ENCODE data around the gene BCDIN3D. TPM values are rescaled to one million over a fixed set of nuclear protein-coding genes. Genes with fewer than 3 reads are reported as not detected.

The BCDIN3D gene
- total and polyA plus RNA-seq, 2 of the 8 experiments (the other 6 are each of a cell fraction or from before 2014, with no cell fraction given): 1.6 to 2.4 TPM

DNA sequence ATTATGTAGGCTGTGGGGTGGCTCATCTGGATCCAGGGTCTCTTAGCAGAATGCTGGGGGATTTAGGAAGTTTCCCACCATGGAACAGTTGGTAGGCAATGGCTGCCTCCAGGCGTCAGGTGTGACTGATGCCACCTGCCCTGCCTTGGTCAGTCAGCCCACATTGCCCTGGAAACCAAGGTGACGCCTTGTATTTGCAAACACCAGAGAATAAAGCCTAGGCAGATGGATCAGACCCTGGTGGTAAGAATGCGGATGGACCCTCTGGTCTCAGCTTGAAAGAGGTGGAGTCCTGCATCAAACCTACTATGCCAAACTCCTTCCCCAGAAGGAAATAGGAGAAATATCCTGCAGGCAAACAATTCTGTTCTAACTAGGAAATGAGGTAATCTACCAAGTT is 52.9 kb downstream of the BCDIN3D start:
- no peak overlapping the region for H2BK120ac ChIP-seq (replicated peaks; ENCODE audit: low read depth, low read length)
- H2BK20ac ChIP-seq (ENCODE audit: low read length): no peak overlapping the region
- no peak overlapping the region for H2BK5ac ChIP-seq (ENCODE audit: low read depth, low read length)
- H3K79me1 ChIP-seq (ENCODE audit: low read depth, low read length): no peaks in the 10 kb centered on the region
- H3K4me1 ChIP-seq (replicated peaks in 1 of 4; ENCODE audit: control insufficient read depth in 3 of 4, insufficient read depth in 4 of 4, low read length in 3 of 4): peaks cover 0 to 4% (median 0%) of the 10 kb centered on the region in 4 experiments; a peak in 2 of 7 replicates
- no peak overlapping the region for H3K4ac ChIP-seq (replicated peaks; ENCODE audit: insufficient read length, low read depth, low read length)
- H4K8ac ChIP-seq (ENCODE audit: extremely low read depth, insufficient read depth, low read length): no peak overlapping the region
- H2AK5ac ChIP-seq (ENCODE audit: low read depth, low read length): no peak overlapping the region
- H3K4me3 ChIP-seq (ENCODE audit: extremely low read depth in 1 of 4, insufficient read depth in 2 of 4, low read depth in 3 of 4, low read length in 4 of 4): no peak overlapping the region
- H2BK15ac ChIP-seq (ENCODE audit: low read length): no peak overlapping the region
- no peak overlapping the region for H3K9ac ChIP-seq (replicated peaks in 1 of 4; ENCODE audit: extremely low read depth in 1 of 4, low read depth in 3 of 4, low read length in 3 of 4)
- no peaks in the 10 kb centered on the region for H3K27me3 ChIP-seq (replicated peaks in 1 of 4; ENCODE audit: control insufficient read depth in 3 of 4, extremely low read depth in 1 of 4, insufficient read depth in 3 of 4, low read length in 3 of 4)
- H3K79me2 ChIP-seq (ENCODE audit: control insufficient read depth in 1 of 2, insufficient read depth in 2 of 2, low read length in 2 of 2): no peaks in the 10 kb centered on the region
- peaks cover 0 to 2% of the 10 kb centered on the region in 2 experiments for H4K20me1 ChIP-seq (replicated peaks in 1 of 2; ENCODE audit: control insufficient read depth in 1 of 2, insufficient read depth in 2 of 2, low read length in 2 of 2)
- H3K23me2 ChIP-seq (ENCODE audit: low read depth, low read length): no peaks in the 10 kb centered on the region
- no peak overlapping the region for H2BK12ac ChIP-seq (ENCODE audit: low read depth, low read length)
- H3K27ac ChIP-seq (ENCODE audit: low read depth, low read length): 0 out of 2 replicates have a peak overlapping the region, but pooled peaks have one; percentile 12
- FAIRE-seq: peak; percentile 74
- no peaks in the 10 kb centered on the region for H3K9me3 ChIP-seq (ENCODE audit: insufficient read depth in 2 of 2, low read depth in 1 of 2, low read length in 1 of 2)
- H3K4me2 ChIP-seq (ENCODE audit: insufficient read depth in 1 of 2, low read depth in 2 of 2, low read length in 2 of 2): no peak overlapping the region
- H3K14ac ChIP-seq (ENCODE audit: insufficient read length): no peak overlapping the region
- H4K5ac ChIP-seq (ENCODE audit: insufficient read length, low read depth, low read length): no peak overlapping the region
- H4K91ac ChIP-seq (replicated peaks; ENCODE audit: insufficient read length, low read length): no peak overlapping the region
- ChIA-PET CTCF (ENCODE audit: partially characterized antibody) (interaction anchor here (0.7 to 1.2 kb wide), 9 partner anchors 11 to 277 kb away, joined by 3 to 10 read pairs (median 3); partner anchors contain the start of gene TMBIM6), POLR2A (ENCODE audit: partially characterized antibody) (interaction anchor here (0.7 to 1.3 kb wide), 4 partner anchors 20 to 113 kb away, joined by 3 to 4 read pairs (median 3); partner anchors contain the start of gene TMBIM6)
- H2AFZ ChIP-seq (ENCODE audit: low read length): no peak overlapping the region
- DNase-seq (ENCODE audit: low read depth in 1 of 2, low spot score in 2 of 2): peak in 1 of 2 experiments; percentile 19
- peaks cover 0 to 7% (median 2%) of the 10 kb centered on the region in 4 experiments; a peak in 3 of 8 replicates for H3K36me3 ChIP-seq (ENCODE audit: control insufficient read depth in 2 of 4, insufficient read depth in 4 of 4, low read length in 3 of 4)
- no peak overlapping the region for H3K23ac ChIP-seq (ENCODE audit: insufficient read length)
- H3K56ac ChIP-seq (replicated peaks; ENCODE audit: insufficient read length, low read depth, low read length): no peak overlapping the region
- H3K18ac ChIP-seq (ENCODE audit: extremely low read depth, low read length): no peak overlapping the region
- 78% methylated on average over 3 of the region's 3 CpGs; no CpG with 5 or more reads in 1 of the 2 experiments for WGBS, 2 experiments (ENCODE audit: extremely low coverage in 1 of 2, insufficient coverage in 1 of 2, insufficient read length in 1 of 2, insufficient replicate concordance in 2 of 2, low coverage in 1 of 2, low lambda C conversion rate in 2 of 2, missing lambda C conversion rate in 1 of 2)
- TF ChIP-seq TAF1 (IDR thresholded peaks at IDR 0.05; ENCODE audit: low read depth, low read length) (no peak), SIX5 (IDR thresholded peaks at IDR 0.05; ENCODE audit: low read depth, low read length) (no peak)

Data from H1 (cell line).